ENCODE data around the gene CACNB4.

- TF ChIP-seq CTCF (IDR thresholded peaks at IDR 0.05 in 2 of 3, conservative IDR thresholded peaks at IDR 0.05 in 1 of 3; ENCODE audit: control insufficient read depth in 2 of 3, extremely low read depth in 1 of 3, insufficient read depth in 1 of 3, low read depth in 3 of 3, low read length in 3 of 3) (no peak), EZH2 (IDR thresholded peaks at IDR 0.05; ENCODE audit: borderline replicate concordance, control insufficient read depth, low read depth, low read length) (no peak), SIN3A (IDR thresholded peaks at IDR 0.05; ENCODE audit: low read depth, low read length) (no peak), YY1 (IDR thresholded peaks at IDR 0.05; ENCODE audit: low read depth, low read length) (no peak), ZNF24 (IDR thresholded peaks at IDR 0.05) (no peak), SP1 (IDR thresholded peaks at IDR 0.05; ENCODE audit: low read depth, low read length) (no peak), RAD21 (IDR thresholded peaks at IDR 0.05; ENCODE audit: insufficient read depth, low read depth, low read length) (no peak), ZNF207 (IDR thresholded peaks at IDR 0.05; ENCODE audit: borderline replicate concordance) (no peak), ESRRA (IDR thresholded peaks at IDR 0.05; ENCODE audit: low read length) (no peak), EGR1 (IDR thresholded peaks at IDR 0.05; ENCODE audit: borderline replicate concordance in 1 of 2, low read depth in 2 of 2, low read length in 2 of 2) (no peak), HDGF (IDR thresholded peaks at IDR 0.05) (no peak), POLR2AphosphoS5 (IDR thresholded peaks at IDR 0.05; ENCODE audit: low read length) (no peak), YBX1 (IDR thresholded peaks at IDR 0.05) (no peak), SREBF1 (IDR thresholded peaks at IDR 0.05; ENCODE audit: low read length) (no peak)
Observed at GRCh38 chr2:151904807-151905206, 194.0 kb downstream of the CACNB4 start.
